ENCODE measurements around the gene CFAP161.

DNA sequence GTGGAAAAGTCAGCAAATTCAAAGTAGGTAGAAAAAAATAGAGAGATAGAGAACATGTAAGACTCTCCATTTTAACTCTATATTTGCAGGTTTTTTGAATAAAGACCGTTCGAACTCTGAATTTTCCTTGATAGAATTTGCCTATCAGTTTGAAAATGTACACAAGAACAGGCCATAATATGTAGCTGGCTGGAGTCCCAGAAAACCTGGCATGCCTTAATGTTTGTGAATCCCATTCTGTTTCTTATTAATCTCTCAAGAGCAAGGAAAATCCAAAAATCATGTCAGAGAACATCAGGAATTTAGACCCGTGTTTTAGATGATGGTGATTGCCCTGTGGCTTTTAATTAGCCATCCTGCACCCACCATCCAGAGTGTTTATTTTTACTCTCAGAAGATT, 7.2 kb upstream of the CFAP161 start:
- TF ChIP-seq, protein P1, sequence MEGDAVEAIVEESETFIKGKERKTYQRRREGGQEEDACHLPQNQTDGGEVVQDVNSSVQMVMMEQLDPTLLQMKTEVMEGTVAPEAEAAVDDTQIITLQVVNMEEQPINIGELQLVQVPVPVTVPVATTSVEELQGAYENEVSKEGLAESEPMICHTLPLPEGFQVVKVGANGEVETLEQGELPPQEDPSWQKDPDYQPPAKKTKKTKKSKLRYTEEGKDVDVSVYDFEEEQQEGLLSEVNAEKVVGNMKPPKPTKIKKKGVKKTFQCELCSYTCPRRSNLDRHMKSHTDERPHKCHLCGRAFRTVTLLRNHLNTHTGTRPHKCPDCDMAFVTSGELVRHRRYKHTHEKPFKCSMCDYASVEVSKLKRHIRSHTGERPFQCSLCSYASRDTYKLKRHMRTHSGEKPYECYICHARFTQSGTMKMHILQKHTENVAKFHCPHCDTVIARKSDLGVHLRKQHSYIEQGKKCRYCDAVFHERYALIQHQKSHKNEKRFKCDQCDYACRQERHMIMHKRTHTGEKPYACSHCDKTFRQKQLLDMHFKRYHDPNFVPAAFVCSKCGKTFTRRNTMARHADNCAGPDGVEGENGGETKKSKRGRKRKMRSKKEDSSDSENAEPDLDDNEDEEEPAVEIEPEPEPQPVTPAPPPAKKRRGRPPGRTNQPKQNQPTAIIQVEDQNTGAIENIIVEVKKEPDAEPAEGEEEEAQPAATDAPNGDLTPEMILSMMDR (IDR thresholded peaks at IDR 0.05; ENCODE audit: borderline replicate concordance, extremely low read depth, low read length, poor library complexity, severe bottlenecking): no peak
- no peak for TF ChIP-seq EZH2 (IDR thresholded peaks at IDR 0.05; ENCODE audit: borderline replicate concordance, low read depth, low read length, severe bottlenecking)
